CD4-positive, CD25-positive, alpha-beta regulatory T cell (primary cell): ENCODE data around the gene TSSK3. TPM values are rescaled to one million over a fixed set of nuclear protein-coding genes. Genes with fewer than 3 reads are reported as not detected.

Experiments used
- polyA plus RNA-seq, 4 donors: library from polyadenylated mRNA; unstranded; fragments of 300-500 nt; fragmentation: Illumina TruSeq; gene quantifications; one replicate each; pipeline ENCODE4 v1.2.3, GENCODE V29; 2021
- total RNA-seq: library from RNA; stranded (reverse); gene quantifications from one replicate; pipeline ENCODE4 v1.2.3, GENCODE V29; 2022

TSSK3 gene
- total and polyA plus RNA-seq, 5 donors from 2014 or later = 0.76 to 1.9 (median 1.1) TPM; not detected in 2

Other genes with a start within 250 kb of the TSSK3 start
- 30.9 TPM for gene TXLNA, start 182.9 kb upstream of the TSSK3 start, total RNA-seq
- 10 to 100 TPM; 22.4 to 30.0 (median 24.0) TPM for gene TXLNA, start 182.9 kb upstream of the TSSK3 start, polyA plus RNA-seq
- 10.3 TPM for gene CCDC28B, start 161.9 kb upstream of the TSSK3 start, total RNA-seq
- 10 to 100 TPM; 12.0 to 15.5 (median 14.1) TPM for gene CCDC28B, start 161.9 kb upstream of the TSSK3 start, polyA plus RNA-seq
- gene IQCC, start 156.9 kb upstream of the TSSK3 start, total RNA-seq = 2.7 TPM
- 1 to 10 TPM in 3 of 4 donors, under 1 TPM in 1; 0.68 to 1.8 (median 1.5) TPM for gene IQCC, start 156.9 kb upstream of the TSSK3 start, polyA plus RNA-seq
- not detected for gene DCDC2B, start 153.4 kb upstream of the TSSK3 start, total RNA-seq
- gene DCDC2B, start 153.4 kb upstream of the TSSK3 start, polyA plus RNA-seq = under 1 TPM in 1 of 4 donors, not detected in 3; 0.09 TPM
- 14.2 TPM for gene TMEM234, start 140.2 kb upstream of the TSSK3 start, total RNA-seq
- gene TMEM234, start 140.2 kb upstream of the TSSK3 start, polyA plus RNA-seq = 1 to 10 TPM; 4.6 to 6.2 (median 5.5) TPM
- gene EIF3I, start 140.1 kb upstream of the TSSK3 start, total RNA-seq = 123 TPM
- gene EIF3I, start 140.1 kb upstream of the TSSK3 start, polyA plus RNA-seq = 100 to 1,000 TPM; 191 to 216 (median 204) TPM
- 0.44 TPM for gene FAM167B, start 115.3 kb upstream of the TSSK3 start, total RNA-seq
- gene FAM167B, start 115.3 kb upstream of the TSSK3 start, polyA plus RNA-seq = not detected
- gene LCK, start 111.3 kb upstream of the TSSK3 start, total RNA-seq = 388 TPM
- gene LCK, start 111.3 kb upstream of the TSSK3 start, polyA plus RNA-seq = 1,000 to 10,000 TPM in 2 of 4 donors, 100 to 1,000 TPM in 2; 968 to 1,114 (median 1,027) TPM
- 98.2 TPM for gene HDAC1, start 70.5 kb upstream of the TSSK3 start, total RNA-seq
- gene HDAC1, start 70.5 kb upstream of the TSSK3 start, polyA plus RNA-seq = 100 to 1,000 TPM; 132 to 150 (median 147) TPM
- 27.5 TPM for gene MARCKSL1, start 26.3 kb upstream of the TSSK3 start, total RNA-seq
- 10 to 100 TPM; 34.4 to 59.4 (median 48.7) TPM for gene MARCKSL1, start 26.3 kb upstream of the TSSK3 start, polyA plus RNA-seq
- gene FAM229A, start 54 bp upstream of the TSSK3 start, total RNA-seq = 43.2 TPM
- gene FAM229A, start 54 bp upstream of the TSSK3 start, polyA plus RNA-seq = under 1 TPM in 2 of 4 donors, not detected in 2; 0.14 to 0.31 TPM
- 198 TPM for gene BSDC1, start 31.9 kb downstream of the TSSK3 start, total RNA-seq
- gene BSDC1, start 31.9 kb downstream of the TSSK3 start, polyA plus RNA-seq = 10 to 100 TPM; 27.3 to 45.4 (median 40.1) TPM
- gene ZBTB8B, start 102.5 kb downstream of the TSSK3 start, total RNA-seq = not detected
- gene ZBTB8B, start 102.5 kb downstream of the TSSK3 start, polyA plus RNA-seq = not detected
- gene ZBTB8A, start 176.9 kb downstream of the TSSK3 start, total RNA-seq = 0.12 TPM
- not detected for gene ZBTB8A, start 176.9 kb downstream of the TSSK3 start, polyA plus RNA-seq